Mesenchymal stem cell (in vitro differentiated cells and primary cell): ENCODE data around the gene SLC39A12.

Experiments
- DNase-seq: peaks from one replicate; pipeline ENCODE4 v3.0.0-alpha.2; 2013
- H2AFZ ChIP-seq: one replicate; pipeline ENCODE4 v1.6.1; 2013; ENCODE audit warnings: low read depth, mild to moderate bottlenecking, control low read depth, inconsistent platforms, low read length, moderate library complexity
- H2AK5ac ChIP-seq: 2 replicates; pipeline ENCODE4 v1.6.1; 2013; ENCODE audit warnings: low read length, moderate library complexity, mild to moderate bottlenecking, inconsistent platforms; ENCODE audit not compliant: severe bottlenecking
- H2BK120ac ChIP-seq: one replicate; pipeline ENCODE4 v1.6.1; 2013; ENCODE audit warnings: low read depth, mild to moderate bottlenecking, inconsistent platforms, low read length, moderate library complexity
- H2BK12ac ChIP-seq, 2 experiments: one replicate each; pipeline ENCODE4 v1.6.1; 2013; ENCODE audit warnings: inconsistent platforms in 2 of 2, low read length in 2 of 2, mild to moderate bottlenecking in 2 of 2, moderate library complexity in 2 of 2, control low read depth in 1 of 2
- H2BK15ac ChIP-seq: one replicate; pipeline ENCODE4 v1.6.1; 2013; ENCODE audit warnings: mild to moderate bottlenecking, low read depth, inconsistent platforms; ENCODE audit not compliant: poor library complexity, severe bottlenecking
- H2BK5ac ChIP-seq: 2 replicates; pipeline ENCODE4 v1.6.1; 2013; ENCODE audit warnings: low read depth, mild to moderate bottlenecking, low read length, control low read depth, inconsistent platforms; ENCODE audit not compliant: poor library complexity, severe bottlenecking
- H3K14ac ChIP-seq, 2 experiments: one replicate each; pipeline ENCODE4 v1.6.1; 2013; ENCODE audit warnings: inconsistent platforms in 2 of 2, low read length in 2 of 2, control low read depth in 1 of 2, mild to moderate bottlenecking in 1 of 2, moderate library complexity in 1 of 2
- H3K18ac ChIP-seq, 2 experiments: one replicate each; pipeline ENCODE4 v1.6.1; 2013; ENCODE audit warnings: inconsistent platforms in 2 of 2, low read length in 2 of 2, control low read depth in 1 of 2, low read depth in 1 of 2, mild to moderate bottlenecking in 1 of 2
- H3K23ac ChIP-seq, 2 experiments: one replicate each; pipeline ENCODE4 v1.6.1; 2013; ENCODE audit warnings: inconsistent platforms in 2 of 2, low read length in 2 of 2, mild to moderate bottlenecking in 2 of 2, moderate library complexity in 2 of 2, control low read depth in 1 of 2
- H3K27ac ChIP-seq: 2 replicates; pipeline ENCODE4 v1.5.1; 2013; ENCODE audit warnings: mild to moderate bottlenecking, moderate library complexity, low read length, control low read depth, inconsistent platforms; ENCODE audit not compliant: poor library complexity, severe bottlenecking
- H3K27me3 ChIP-seq, 2 experiments: 2 replicates each; pipeline versions ENCODE4 v1.6.1 to v1.7.0; 2013; ENCODE audit warnings: low read length in 2 of 2, mild to moderate bottlenecking in 2 of 2, moderate library complexity in 2 of 2, control low read depth in 1 of 2, inconsistent platforms in 1 of 2; ENCODE audit not compliant: control insufficient read depth in 1 of 2, insufficient read depth in 1 of 2
- H3K36me3 ChIP-seq, 2 experiments: 2 replicates each; pipeline versions ENCODE4 v1.6.1 to v1.7.0; 2013; ENCODE audit warnings: low read length in 2 of 2, control low read depth in 1 of 2, inconsistent platforms in 1 of 2, low read depth in 1 of 2, mild to moderate bottlenecking in 1 of 2; ENCODE audit not compliant: insufficient read depth in 2 of 2, control insufficient read depth in 1 of 2
- H3K4ac ChIP-seq, 2 experiments: one replicate each; pipeline ENCODE4 v1.6.1; 2013; ENCODE audit warnings: inconsistent platforms in 2 of 2, low read length in 2 of 2, mild to moderate bottlenecking in 2 of 2, moderate library complexity in 2 of 2, control low read depth in 1 of 2, low read depth in 1 of 2
- H3K4me1 ChIP-seq: 2 replicates; pipeline ENCODE4 v1.6.1; 2013; ENCODE audit warnings: low read depth, low read length, control low read depth; ENCODE audit not compliant: control insufficient read depth, insufficient read depth
- H3K4me2 ChIP-seq: 2 replicates; pipeline ENCODE4 v1.6.1; 2013; ENCODE audit warnings: low read length, mild to moderate bottlenecking, inconsistent platforms; ENCODE audit not compliant: poor library complexity, severe bottlenecking
- H3K4me3 ChIP-seq, 2 experiments: 2 replicates each; pipeline versions ENCODE4 v1.5.1 to v1.7.0; 2013; ENCODE audit warnings: low read length in 2 of 2, mild to moderate bottlenecking in 2 of 2, control low read depth in 1 of 2, low read depth in 1 of 2; ENCODE audit not compliant: insufficient read depth in 1 of 2
- H3K79me1 ChIP-seq: replicated peaks from 2 replicates; pipeline ENCODE4 v1.6.1; 2013; ENCODE audit warnings: mild to moderate bottlenecking, control low read depth, low read length, inconsistent platforms; ENCODE audit not compliant: poor library complexity, severe bottlenecking
- H3K9ac ChIP-seq: 2 replicates; pipeline ENCODE4 v1.7.0; 2013; ENCODE audit warnings: mild to moderate bottlenecking, low read length, moderate library complexity
- H3K9me3 ChIP-seq: 2 replicates; pipeline ENCODE4 v1.7.0; 2013; ENCODE audit warnings: mild to moderate bottlenecking, low read length; ENCODE audit not compliant: control insufficient read depth
- H4K8ac ChIP-seq: one replicate; pipeline ENCODE4 v1.6.1; 2013; ENCODE audit warnings: inconsistent platforms, mild to moderate bottlenecking, low read length, moderate library complexity
- H4K91ac ChIP-seq: one replicate; pipeline ENCODE4 v1.6.1; 2013; ENCODE audit warnings: mild to moderate bottlenecking, low read length, inconsistent platforms
- WGBS: methylation state at CpG from one replicate; pipeline ENCODE4 v1.1.7; 2013; ENCODE audit warnings: mixed read lengths; 5-methylcytosine and 5-hydroxymethylcytosine counted together

SLC39A12 gene

GRCh38 chr10:17980846-17981565 is 29.3 kb downstream of the SLC39A12 start:
- no peak overlapping the region for H2AFZ ChIP-seq
- no peaks in the 10 kb centered on the region for H3K36me3 ChIP-seq
- H4K91ac ChIP-seq, result no peak overlapping the region
- H3K18ac ChIP-seq, result no peak overlapping the region
- H3K27me3 ChIP-seq, result no peaks in the 10 kb centered on the region
- no peak overlapping the region for H2BK15ac ChIP-seq
- H3K14ac ChIP-seq, result no peak overlapping the region
- peak; percentile 13 for DNase-seq
- no peak overlapping the region for H3K23ac ChIP-seq
- H2AK5ac ChIP-seq, result no peak overlapping the region
- no peak overlapping the region for H3K4me3 ChIP-seq
- H3K27ac ChIP-seq, result peak overlapping the region; percentile 15
- no peak overlapping the region for H3K9ac ChIP-seq
- no peak overlapping the region for H2BK12ac ChIP-seq
- no peak overlapping the region for H3K4ac ChIP-seq
- peaks cover 3% of the 10 kb centered on the region for H3K4me1 ChIP-seq
- no peak overlapping the region for H2BK120ac ChIP-seq
- no peaks in the 10 kb centered on the region for H3K9me3 ChIP-seq
- WGBS, result 79% methylated on average over 5 of the region's 6 CpGs
- H3K79me1 ChIP-seq, result no peaks in the 10 kb centered on the region
- no peak overlapping the region for H3K4me2 ChIP-seq
- no peak overlapping the region for H4K8ac ChIP-seq
- no peak overlapping the region for H2BK5ac ChIP-seq

DNA sequence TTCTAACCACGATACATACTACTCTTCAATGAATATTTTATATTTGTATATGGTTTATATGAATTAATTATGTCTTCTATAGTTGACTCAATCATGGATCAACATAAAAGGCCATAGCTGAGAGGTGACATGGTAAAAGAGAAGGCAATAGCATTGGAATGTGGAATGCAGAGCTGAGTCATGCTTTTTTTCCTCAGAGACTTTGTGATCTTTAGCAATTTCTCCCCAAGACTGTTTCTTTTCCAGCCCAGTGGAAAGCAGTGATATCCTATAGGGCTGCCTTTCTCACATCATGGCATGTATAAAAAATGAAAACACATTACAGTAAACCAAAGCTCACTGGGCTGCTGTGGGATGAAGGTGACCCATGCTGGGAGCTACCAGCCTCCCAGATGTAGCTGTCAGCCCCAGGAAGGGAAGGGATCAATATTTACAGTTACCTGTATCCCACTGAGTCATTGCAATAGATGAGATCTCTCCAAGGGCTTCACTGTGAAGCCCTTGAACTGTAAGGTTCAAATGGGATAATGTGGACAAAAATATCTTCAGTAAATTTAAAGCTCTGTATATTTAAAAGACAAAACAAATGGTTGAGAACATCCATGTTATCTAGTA is 30.2 kb downstream of the SLC39A12 start:
- no peak overlapping the region for H4K91ac ChIP-seq
- no peaks in the 10 kb centered on the region for H3K9me3 ChIP-seq
- no peak overlapping the region for H3K23ac ChIP-seq
- H2BK12ac ChIP-seq, result no peak overlapping the region
- H3K14ac ChIP-seq, result no peak overlapping the region
- no peaks in the 10 kb centered on the region for H3K36me3 ChIP-seq
- H3K79me1 ChIP-seq, result no peaks in the 10 kb centered on the region
- peak overlapping the region in 1 of 2 experiments; percentile 10 for H3K4me3 ChIP-seq
- H3K27ac ChIP-seq, result peak overlapping the region; percentile 69
- H3K4me2 ChIP-seq, result no peak overlapping the region
- no peak overlapping the region for H2AK5ac ChIP-seq
- peak overlapping the region; percentile 31 for H3K9ac ChIP-seq
- WGBS, result no CpG with 5 or more reads among the region's 1 CpG
- H2BK15ac ChIP-seq, result no peak overlapping the region
- peak overlapping the region in 1 of 2 experiments; percentile 64 for H3K18ac ChIP-seq
- DNase-seq, result peak; percentile 84
- H2BK120ac ChIP-seq, result no peak overlapping the region
- H3K4ac ChIP-seq, result no peak overlapping the region
- H2BK5ac ChIP-seq, result no peak overlapping the region
- H4K8ac ChIP-seq, result no peak overlapping the region
- H3K4me1 ChIP-seq, result peaks cover 3% of the 10 kb centered on the region
- no peaks in the 10 kb centered on the region for H3K27me3 ChIP-seq
- H2AFZ ChIP-seq, result no peak overlapping the region

- Histone ChIP-seq H2BK15ac (no peak overlapping the region), H2BK12ac (no peak overlapping the region), H2BK5ac (no peak overlapping the region), H4K91ac (no peak overlapping the region), H3K23ac (no peak overlapping the region), H3K14ac (no peak overlapping the region), H3K27ac (no peak overlapping the region), H2AFZ (no peak overlapping the region), H3K4me1 (peaks cover 3% of the 10 kb centered on the region), H3K9me3 (no peaks in the 10 kb centered on the region), H2AK5ac (no peak overlapping the region), H3K4me3 (no peak overlapping the region), H3K4me2 (no peak overlapping the region), H2BK120ac (no peak overlapping the region), H3K27me3 (no peaks in the 10 kb centered on the region), H3K4ac (no peak overlapping the region), H3K18ac (no peak overlapping the region), H3K79me1 (no peaks in the 10 kb centered on the region), H3K36me3 (no peaks in the 10 kb centered on the region), H4K8ac (no peak overlapping the region), H3K9ac (no peak overlapping the region)
- DNase-seq, result peak; percentile 12
- 20% methylated on average over 1 of the region's 1 CpG for WGBS
These were observed 32.3 kb downstream of the SLC39A12 start for GRCh38 chr10:17984056-17984455.

DNA sequence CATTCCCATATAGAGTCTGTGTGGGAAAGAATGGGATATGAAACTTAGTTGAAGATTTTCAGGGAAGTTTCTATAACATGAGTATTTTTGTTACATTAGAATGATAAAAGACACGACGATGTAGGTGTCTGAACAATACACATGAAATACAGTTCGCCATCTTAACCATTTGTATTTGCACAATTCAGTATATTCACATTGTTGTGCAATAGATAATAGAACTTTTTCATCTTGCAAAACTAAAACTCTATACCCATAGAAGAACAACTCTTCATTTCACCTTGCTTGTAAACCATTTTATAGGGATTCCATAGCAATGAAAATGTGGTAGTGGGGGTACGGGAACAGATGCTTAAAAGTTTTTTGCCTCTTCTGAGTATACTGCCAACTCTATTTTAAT is 32.8 kb downstream of the SLC39A12 start:
- Histone ChIP-seq H3K23ac (no peak overlapping the region), H3K4me3 (no peak overlapping the region), H3K27ac (no peak overlapping the region), H2BK15ac (no peak overlapping the region), H3K79me1 (no peaks in the 10 kb centered on the region), H3K18ac (no peak overlapping the region), H3K4me2 (no peak overlapping the region), H4K91ac (no peak overlapping the region), H3K36me3 (no peaks in the 10 kb centered on the region), H3K27me3 (no peaks in the 10 kb centered on the region), H3K14ac (no peak overlapping the region), H3K9ac (no peak overlapping the region), H4K8ac (no peak overlapping the region), H3K9me3 (no peaks in the 10 kb centered on the region), H2AK5ac (no peak overlapping the region), H2BK12ac (no peak overlapping the region), H2AFZ (no peak overlapping the region), H3K4ac (no peak overlapping the region), H3K4me1 (peaks cover 3% of the 10 kb centered on the region), H2BK120ac (no peak overlapping the region), H2BK5ac (no peak overlapping the region)
- no peak for DNase-seq
- WGBS, result no CpG with 5 or more reads among the region's 4 CpGs
